Measurements from ENCODE around the gene ALDH1A2.

DNA sequence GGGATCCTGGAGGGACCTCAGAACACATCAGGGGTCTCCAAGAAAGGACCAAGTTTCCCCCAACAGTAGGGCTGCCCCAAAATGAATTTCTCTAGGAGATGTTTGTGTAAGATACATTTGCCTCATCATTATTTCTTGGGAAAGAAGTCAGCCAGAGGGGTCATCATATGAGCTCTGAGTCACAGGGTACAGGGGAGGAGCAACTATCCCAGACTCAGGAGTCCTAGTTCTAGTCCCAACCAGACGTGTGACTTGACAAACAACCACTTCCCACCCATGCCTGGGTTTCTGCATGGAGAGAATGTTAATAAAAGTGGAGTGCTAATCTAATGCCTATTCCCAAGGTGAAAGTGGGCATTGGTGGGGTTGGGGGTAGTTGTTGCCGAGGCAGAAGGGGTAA is 144.1 kb downstream of the ALDH1A2 start:
- TF ChIP-seq, protein P1, sequence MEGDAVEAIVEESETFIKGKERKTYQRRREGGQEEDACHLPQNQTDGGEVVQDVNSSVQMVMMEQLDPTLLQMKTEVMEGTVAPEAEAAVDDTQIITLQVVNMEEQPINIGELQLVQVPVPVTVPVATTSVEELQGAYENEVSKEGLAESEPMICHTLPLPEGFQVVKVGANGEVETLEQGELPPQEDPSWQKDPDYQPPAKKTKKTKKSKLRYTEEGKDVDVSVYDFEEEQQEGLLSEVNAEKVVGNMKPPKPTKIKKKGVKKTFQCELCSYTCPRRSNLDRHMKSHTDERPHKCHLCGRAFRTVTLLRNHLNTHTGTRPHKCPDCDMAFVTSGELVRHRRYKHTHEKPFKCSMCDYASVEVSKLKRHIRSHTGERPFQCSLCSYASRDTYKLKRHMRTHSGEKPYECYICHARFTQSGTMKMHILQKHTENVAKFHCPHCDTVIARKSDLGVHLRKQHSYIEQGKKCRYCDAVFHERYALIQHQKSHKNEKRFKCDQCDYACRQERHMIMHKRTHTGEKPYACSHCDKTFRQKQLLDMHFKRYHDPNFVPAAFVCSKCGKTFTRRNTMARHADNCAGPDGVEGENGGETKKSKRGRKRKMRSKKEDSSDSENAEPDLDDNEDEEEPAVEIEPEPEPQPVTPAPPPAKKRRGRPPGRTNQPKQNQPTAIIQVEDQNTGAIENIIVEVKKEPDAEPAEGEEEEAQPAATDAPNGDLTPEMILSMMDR (IDR thresholded peaks at IDR 0.05) = no peak
- no peak for TF ChIP-seq POLR2AphosphoS5 (IDR thresholded peaks at IDR 0.05; ENCODE audit: low read depth, low read length)
- TF ChIP-seq EZH2phosphoT487 (IDR thresholded peaks at IDR 0.05; ENCODE audit: borderline replicate concordance, low read depth) = no peak
- TF ChIP-seq TCF12 (IDR thresholded peaks at IDR 0.05) = no peak
- TF ChIP-seq MXI1 (IDR thresholded peaks at IDR 0.05; ENCODE audit: low read depth, low read length) = no peak
- TF ChIP-seq RAD21 (IDR thresholded peaks at IDR 0.05; ENCODE audit: low read length) = no peak
- TF ChIP-seq, protein P2, sequence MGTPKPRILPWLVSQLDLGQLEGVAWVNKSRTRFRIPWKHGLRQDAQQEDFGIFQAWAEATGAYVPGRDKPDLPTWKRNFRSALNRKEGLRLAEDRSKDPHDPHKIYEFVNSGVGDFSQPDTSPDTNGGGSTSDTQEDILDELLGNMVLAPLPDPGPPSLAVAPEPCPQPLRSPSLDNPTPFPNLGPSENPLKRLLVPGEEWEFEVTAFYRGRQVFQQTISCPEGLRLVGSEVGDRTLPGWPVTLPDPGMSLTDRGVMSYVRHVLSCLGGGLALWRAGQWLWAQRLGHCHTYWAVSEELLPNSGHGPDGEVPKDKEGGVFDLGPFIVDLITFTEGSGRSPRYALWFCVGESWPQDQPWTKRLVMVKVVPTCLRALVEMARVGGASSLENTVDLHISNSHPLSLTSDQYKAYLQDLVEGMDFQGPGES (IDR thresholded peaks at IDR 0.05; ENCODE audit: low read depth, low read length) = no peak
- TF ChIP-seq, protein P3, sequence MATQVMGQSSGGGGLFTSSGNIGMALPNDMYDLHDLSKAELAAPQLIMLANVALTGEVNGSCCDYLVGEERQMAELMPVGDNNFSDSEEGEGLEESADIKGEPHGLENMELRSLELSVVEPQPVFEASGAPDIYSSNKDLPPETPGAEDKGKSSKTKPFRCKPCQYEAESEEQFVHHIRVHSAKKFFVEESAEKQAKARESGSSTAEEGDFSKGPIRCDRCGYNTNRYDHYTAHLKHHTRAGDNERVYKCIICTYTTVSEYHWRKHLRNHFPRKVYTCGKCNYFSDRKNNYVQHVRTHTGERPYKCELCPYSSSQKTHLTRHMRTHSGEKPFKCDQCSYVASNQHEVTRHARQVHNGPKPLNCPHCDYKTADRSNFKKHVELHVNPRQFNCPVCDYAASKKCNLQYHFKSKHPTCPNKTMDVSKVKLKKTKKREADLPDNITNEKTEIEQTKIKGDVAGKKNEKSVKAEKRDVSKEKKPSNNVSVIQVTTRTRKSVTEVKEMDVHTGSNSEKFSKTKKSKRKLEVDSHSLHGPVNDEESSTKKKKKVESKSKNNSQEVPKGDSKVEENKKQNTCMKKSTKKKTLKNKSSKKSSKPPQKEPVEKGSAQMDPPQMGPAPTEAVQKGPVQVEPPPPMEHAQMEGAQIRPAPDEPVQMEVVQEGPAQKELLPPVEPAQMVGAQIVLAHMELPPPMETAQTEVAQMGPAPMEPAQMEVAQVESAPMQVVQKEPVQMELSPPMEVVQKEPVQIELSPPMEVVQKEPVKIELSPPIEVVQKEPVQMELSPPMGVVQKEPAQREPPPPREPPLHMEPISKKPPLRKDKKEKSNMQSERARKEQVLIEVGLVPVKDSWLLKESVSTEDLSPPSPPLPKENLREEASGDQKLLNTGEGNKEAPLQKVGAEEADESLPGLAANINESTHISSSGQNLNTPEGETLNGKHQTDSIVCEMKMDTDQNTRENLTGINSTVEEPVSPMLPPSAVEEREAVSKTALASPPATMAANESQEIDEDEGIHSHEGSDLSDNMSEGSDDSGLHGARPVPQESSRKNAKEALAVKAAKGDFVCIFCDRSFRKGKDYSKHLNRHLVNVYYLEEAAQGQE (IDR thresholded peaks at IDR 0.05; ENCODE audit: low read depth, low read length) = no peak
- no peak for TF ChIP-seq SMC3 (IDR thresholded peaks at IDR 0.05; ENCODE audit: low read depth, low read length)
- TF ChIP-seq FOXJ3 (CRISPR knock-in tag; IDR thresholded peaks at IDR 0.05) = no peak
